GM18526 (cell line): ENCODE data around the gene RPL19.

Experiments used
- POLR2A ChIP-seq: IDR thresholded peaks from 3 replicates; pipeline ENCODE4 v1.6.1; 2011; ENCODE audit not compliant: insufficient read length; ENCODE audit errors: extremely low read depth

Gene RPL19

DNA sequence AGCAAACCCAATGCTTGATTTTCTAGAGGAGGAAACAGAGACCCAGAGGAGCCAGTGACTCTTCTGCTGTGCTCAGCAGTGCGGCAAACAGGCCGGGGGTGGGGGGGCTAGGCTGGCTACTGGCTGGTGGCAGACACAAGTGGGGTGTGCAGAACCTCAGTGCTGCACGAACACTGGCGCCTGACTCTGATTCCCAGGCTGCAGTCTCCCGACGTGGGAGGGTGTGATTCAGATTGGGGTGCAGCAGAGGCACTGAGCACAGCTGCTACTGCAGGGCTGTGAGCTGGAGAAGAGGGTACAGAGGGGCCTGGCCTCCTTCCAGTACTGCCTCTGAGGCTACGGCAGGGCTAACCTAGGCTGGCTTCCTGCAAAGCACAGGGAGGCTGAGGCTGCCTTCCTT is 8.1 kb downstream of the RPL19 start:
- no peak for TF ChIP-seq POLR2A

DNA sequence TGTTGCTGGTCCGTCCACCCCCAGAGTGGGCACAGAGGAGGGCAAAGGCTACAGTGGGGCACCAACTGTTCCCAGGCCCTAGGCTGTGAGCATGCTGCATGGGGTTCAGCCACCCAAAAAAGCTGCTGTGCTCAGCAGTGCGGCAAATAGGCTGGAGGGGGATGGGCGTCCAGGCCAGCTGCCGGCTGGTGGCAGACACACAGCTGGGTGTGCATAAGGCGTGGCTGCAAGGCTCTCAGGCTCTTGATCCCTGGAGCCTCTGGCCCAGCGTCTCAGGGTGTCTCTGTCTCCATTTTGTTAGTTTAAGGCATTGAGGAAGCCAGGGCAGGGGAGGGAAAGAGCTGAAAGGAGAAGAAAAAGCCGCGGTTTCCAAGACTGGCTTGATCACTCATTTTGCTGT is 8.8 kb downstream of the RPL19 start:
- TF ChIP-seq POLR2A = peak; percentile 43

DNA sequence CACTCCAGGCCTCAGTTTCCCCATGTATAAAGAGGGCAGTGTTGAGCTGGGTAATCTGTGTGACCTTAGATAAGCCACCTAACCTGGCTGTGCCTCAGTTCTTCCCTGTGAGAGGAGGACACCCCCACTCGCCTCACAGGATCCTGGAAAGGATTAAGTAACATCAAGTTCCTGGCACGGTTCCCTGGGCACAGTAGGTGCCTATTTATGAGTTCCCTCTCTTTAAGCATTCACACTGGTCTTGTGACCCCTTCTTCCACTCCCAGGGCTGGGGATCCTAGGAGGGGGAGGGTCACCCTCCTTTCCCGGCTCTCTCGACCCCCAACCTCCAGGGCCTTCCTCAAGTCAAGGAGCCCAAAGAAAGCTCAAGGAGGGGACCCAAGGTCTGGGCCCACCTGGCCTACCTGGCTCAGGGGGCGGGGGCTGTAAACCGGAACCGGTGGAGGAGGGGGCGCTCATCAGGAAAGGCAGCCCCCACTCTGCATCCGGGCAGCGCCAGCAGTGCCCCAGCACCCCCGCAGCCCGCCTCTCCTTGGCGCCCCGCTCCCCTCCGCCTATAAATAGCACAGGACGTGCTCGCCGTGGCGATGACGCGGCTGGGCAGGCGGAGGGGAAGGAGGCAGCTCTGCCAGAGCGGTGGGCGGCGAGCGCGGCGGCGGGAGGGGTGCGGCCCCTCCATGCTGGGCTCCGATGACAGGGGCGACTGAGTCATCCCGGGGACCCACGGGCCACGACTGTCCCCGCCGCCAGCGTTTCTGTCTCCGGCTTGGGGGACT is 9.4 kb downstream of the RPL19 start:
- TF ChIP-seq POLR2A = no peak

DNA sequence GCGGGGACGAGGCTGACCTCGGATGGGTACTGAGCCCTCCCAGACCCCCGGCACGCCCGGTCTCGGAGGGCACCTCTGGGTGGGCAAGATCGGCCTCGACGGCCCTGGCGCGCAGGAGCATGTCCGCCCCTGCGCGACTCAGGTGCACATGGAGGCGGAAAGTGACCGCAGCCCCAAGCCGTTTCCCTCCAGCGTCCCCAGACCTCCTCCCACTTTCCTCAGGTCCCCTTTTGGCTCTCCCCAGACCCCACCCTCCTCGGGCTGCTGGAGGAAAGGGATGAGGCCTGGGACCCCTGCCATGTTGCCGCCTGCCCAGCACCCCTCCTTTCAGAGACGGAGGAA is 10.0 kb downstream of the RPL19 start:
- no peak for TF ChIP-seq POLR2A

GRCh38 chr17:39212195-39212810 is 12.2 kb downstream of the RPL19 start:
- no peak for TF ChIP-seq POLR2A

- no peak for TF ChIP-seq POLR2A
Observed at GRCh38 chr17:39212841-39213480, 12.9 kb downstream of the RPL19 start.

GRCh38 chr17:39213852-39214251 is 13.8 kb downstream of the RPL19 start:
- TF ChIP-seq POLR2A = no peak

GRCh38 chr17:39217734-39218369 is 17.8 kb downstream of the RPL19 start:
- no peak for TF ChIP-seq POLR2A

- TF ChIP-seq POLR2A = no peak
Observed at GRCh38 chr17:39218906-39219305, 18.8 kb downstream of the RPL19 start.

- no peak for TF ChIP-seq POLR2A
Observed at GRCh38 chr17:39219647-39220154, 19.6 kb downstream of the RPL19 start.

- TF ChIP-seq POLR2A = no peak
Observed at GRCh38 chr17:39221572-39221971, 21.5 kb downstream of the RPL19 start.

GRCh38 chr17:39222151-39222550 is 22.1 kb downstream of the RPL19 start:
- TF ChIP-seq POLR2A = no peak

- TF ChIP-seq POLR2A = no peak
Observed at GRCh38 chr17:39222866-39223834, 23.1 kb downstream of the RPL19 start.

- TF ChIP-seq POLR2A = no peak
Observed at GRCh38 chr17:39223907-39224777, 24.1 kb downstream of the RPL19 start.
